IMR-90 (cell line): ENCODE measurements around the gene WRAP73. TPM values are rescaled to one million over a fixed set of nuclear protein-coding genes. Genes with fewer than 3 reads are reported as not detected.

Source experiments
- ATAC-seq: fragments of 200-7000 bp; cut with Tn5 transposase; 2 replicates; pipeline ENCODE4 v1.9.1; 2020; ENCODE audit warnings: low read depth, mild to moderate bottlenecking, moderate library complexity
- BruUV-seq: library from RNA; stranded (reverse); fragments of 400-500 nt; replicated peaks from 2 replicates; lab custom pipeline; 2021; lab: Mats Ljungman, UMichigan
- CTCF ChIA-PET: fragments of 300-600 bp; formaldehyde crosslinking; extraction: SDS; loops from one replicate; lab custom pipeline; 2021; ENCODE audit warnings: antibody characterized with exemption; lab: Yijun Ruan, JAX
- POLR2A ChIA-PET: fragments of 300-600 bp; sonication (Branson Sonifier 250); formaldehyde crosslinking; loops from one replicate; lab custom pipeline; 2022; ENCODE audit warnings: antibody characterized with exemption; ENCODE audit not compliant: unreplicated experiment; lab: Charles Lee
- DNase-seq: peaks from one replicate; pipeline ENCODE4 v3.0.0; 2013
- H2AFZ ChIP-seq: replicated peaks from 2 replicates; pipeline ENCODE3; 2013; ENCODE audit warnings: low read length, mild to moderate bottlenecking; ENCODE audit not compliant: poor library complexity
- H2AK5ac ChIP-seq: 2 replicates; pipeline ENCODE4 v1.6.1; 2013; ENCODE audit warnings: low read depth, low read length, inconsistent platforms
- H2AK9ac ChIP-seq: replicated peaks from 2 replicates; pipeline ENCODE3; 2013; ENCODE audit warnings: mild to moderate bottlenecking, low read depth, low read length, moderate library complexity; ENCODE audit not compliant: poor library complexity
- H2BK120ac ChIP-seq: 2 replicates; pipeline ENCODE4 v1.6.1; 2013; ENCODE audit warnings: low read depth, low read length, inconsistent platforms
- H2BK15ac ChIP-seq: 3 replicates; pipeline ENCODE4 v1.6.1; 2013; ENCODE audit warnings: low read depth, low read length, inconsistent platforms
- H2BK20ac ChIP-seq: 2 replicates; pipeline ENCODE4 v1.6.1; 2013; ENCODE audit warnings: low read depth, mild to moderate bottlenecking, inconsistent platforms, low read length, moderate library complexity
- H2BK5ac ChIP-seq: 2 replicates; pipeline ENCODE4 v1.6.1; 2013; ENCODE audit warnings: mild to moderate bottlenecking, low read depth, low read length, inconsistent platforms; ENCODE audit not compliant: poor library complexity, severe bottlenecking
- H3K14ac ChIP-seq: replicated peaks from 2 replicates; pipeline ENCODE4 v1.6.1; 2013; ENCODE audit warnings: low read depth, low read length, inconsistent platforms
- H3K18ac ChIP-seq: 2 replicates; pipeline ENCODE4 v1.6.1; 2013; ENCODE audit warnings: low read depth, low read length, control low read depth
- H3K23ac ChIP-seq: 2 replicates; pipeline ENCODE4 v1.6.1; 2013; ENCODE audit warnings: low read depth, low read length, inconsistent platforms
- H3K27ac ChIP-seq: 2 replicates; pipeline ENCODE4 v1.5.1; 2013; ENCODE audit warnings: mild to moderate bottlenecking, control low read depth, low read length; ENCODE audit not compliant: insufficient read depth
- H3K27me3 ChIP-seq: 2 replicates; pipeline ENCODE4 v1.6.1; 2013; ENCODE audit warnings: low read length; ENCODE audit not compliant: control insufficient read depth, insufficient read depth
- H3K36me3 ChIP-seq: 2 replicates; pipeline ENCODE4 v1.6.1; 2013; ENCODE audit warnings: low read length, mixed read lengths; ENCODE audit not compliant: control insufficient read depth, insufficient read depth
- H3K4ac ChIP-seq: 2 replicates; pipeline ENCODE4 v1.6.1; 2013; ENCODE audit warnings: low read depth, low read length, inconsistent platforms
- H3K4me1 ChIP-seq: 2 replicates; pipeline ENCODE4 v1.6.1; 2013; ENCODE audit warnings: low read length, mixed read lengths; ENCODE audit not compliant: control insufficient read depth, insufficient read depth
- H3K4me2 ChIP-seq: 2 replicates; pipeline ENCODE4 v1.6.1; 2013; ENCODE audit warnings: low read depth, mild to moderate bottlenecking, control low read depth, low read length, moderate library complexity
- H3K4me3 ChIP-seq: 2 replicates; pipeline ENCODE4 v1.5.1; 2013; ENCODE audit warnings: low read depth, mild to moderate bottlenecking, control low read depth, low read length, moderate library complexity; ENCODE audit not compliant: insufficient read depth
- H3K56ac ChIP-seq: 2 replicates; pipeline ENCODE4 v1.6.1; 2013; ENCODE audit warnings: low read length, inconsistent platforms; ENCODE audit not compliant: insufficient read depth; ENCODE audit errors: extremely low read depth
- H3K79me1 ChIP-seq, 2 experiments: 2 replicates each; pipeline ENCODE4 v1.6.1; 2013; ENCODE audit warnings: low read length in 2 of 2, inconsistent platforms in 1 of 2, low read depth in 1 of 2
- H3K9ac ChIP-seq: 2 replicates; pipeline ENCODE4 v1.6.1; 2013; ENCODE audit warnings: low read depth, low read length, control low read depth
- H3K9me1 ChIP-seq: 2 replicates; pipeline ENCODE4 v1.6.1; 2013; ENCODE audit warnings: low read length, inconsistent platforms; ENCODE audit not compliant: insufficient read depth
- H3K9me3 ChIP-seq: 2 replicates; pipeline ENCODE4 v1.6.1; 2013; ENCODE audit warnings: low read length; ENCODE audit not compliant: control insufficient read depth, insufficient read depth
- H4K20me1 ChIP-seq: 2 replicates; pipeline ENCODE4 v1.6.1; 2013; ENCODE audit warnings: low read length, inconsistent platforms; ENCODE audit not compliant: insufficient read depth
- H4K5ac ChIP-seq: 2 replicates; pipeline ENCODE4 v1.6.1; 2013; ENCODE audit warnings: mild to moderate bottlenecking, low read depth, low read length, control low read depth
- H4K8ac ChIP-seq, 2 experiments: 2 replicates each; pipeline ENCODE4 v1.6.1; 2013; ENCODE audit warnings: low read depth in 2 of 2, low read length in 2 of 2, control low read depth in 1 of 2, inconsistent platforms in 1 of 2
- H4K91ac ChIP-seq: 2 replicates; pipeline ENCODE4 v1.6.1; 2013; ENCODE audit warnings: low read depth, low read length, inconsistent platforms; ENCODE audit not compliant: insufficient read depth
- BHLHE40 ChIP-seq: fragments of 150-350 bp; IDR thresholded peaks from 2 replicates; pipeline ENCODE4 v1.6.1; 2016; ENCODE audit warnings: mild to moderate bottlenecking, low read depth, low read length
- CEBPB ChIP-seq: IDR thresholded peaks from 2 replicates; pipeline ENCODE4 v1.6.1; 2012; ENCODE audit warnings: low read depth, low read length, improper control_type of control experiment
- CHD1 ChIP-seq: IDR thresholded peaks from 2 replicates; pipeline ENCODE4 v1.6.1; 2012; ENCODE audit warnings: low read depth, low read length, improper control_type of control experiment
- FOS ChIP-seq: fragments of 150-350 bp; IDR thresholded peaks from 2 replicates; pipeline ENCODE4 v1.6.1; 2016; ENCODE audit warnings: low read depth, low read length
- MAFK ChIP-seq: IDR thresholded peaks from 2 replicates; pipeline ENCODE4 v1.6.1; 2012; ENCODE audit warnings: low read depth, low read length, improper control_type of control experiment
- MAZ ChIP-seq: IDR thresholded peaks from 2 replicates; pipeline ENCODE4 v1.6.1; 2012; ENCODE audit warnings: low read depth, mild to moderate bottlenecking, low read length, improper control_type of control experiment, moderate library complexity, borderline replicate concordance
- MXI1 ChIP-seq: IDR thresholded peaks from 2 replicates; pipeline ENCODE4 v1.6.1; 2012; ENCODE audit warnings: low read depth, mild to moderate bottlenecking, low read length, moderate library complexity, borderline replicate concordance
- NFE2L2 ChIP-seq: fragments of 150-350 bp; IDR thresholded peaks from 2 replicates; pipeline ENCODE4 v1.6.1; 2016; ENCODE audit warnings: low read depth, mild to moderate bottlenecking, low read length
- POLR2A ChIP-seq: IDR thresholded peaks from 2 replicates; pipeline ENCODE4 v1.6.1; 2012; ENCODE audit warnings: mild to moderate bottlenecking, low read depth, low read length
- RAD21 ChIP-seq: IDR thresholded peaks from 2 replicates; pipeline ENCODE4 v1.6.1; 2012; ENCODE audit warnings: low read length, improper control_type of control experiment
- RCOR1 ChIP-seq: IDR thresholded peaks from 2 replicates; pipeline ENCODE4 v1.6.1; 2012; ENCODE audit warnings: mild to moderate bottlenecking, low read length, improper control_type of control experiment; ENCODE audit not compliant: insufficient replicate concordance
- RFX5 ChIP-seq: IDR thresholded peaks from 2 replicates; pipeline ENCODE4 v1.8.0; 2012; ENCODE audit warnings: low read depth, mild to moderate bottlenecking, low read length, moderate library complexity
- SMC3 ChIP-seq: fragments of 150-350 bp; IDR thresholded peaks from 2 replicates; pipeline ENCODE4 v1.6.1; 2016; ENCODE audit warnings: low read depth, mild to moderate bottlenecking, antibody characterized with exemption, low read length, moderate library complexity
- WGBS, 2 experiments: methylation state at CpG; one replicate each; pipeline versions ENCODE4 v1.1.5 to v1.1.7; 2013; ENCODE audit warnings: missing lambda C conversion rate in 2 of 2; ENCODE audit not compliant: insufficient read length in 1 of 2; ENCODE audit errors: extremely low coverage in 2 of 2; 5-methylcytosine and 5-hydroxymethylcytosine counted together
- dilution Hi-C: fragments of 300-500 bp; cut with HindIII; formaldehyde crosslinking; loops from one replicate; pipeline ENCODE4 v1.14.3; 2018; ENCODE audit warnings: low sequenced_read_pairs; ENCODE audit not compliant: unreplicated experiment
- in situ Hi-C: fragments of 300-500 bp; cut with MboI; formaldehyde crosslinking; loops from 3 replicates; pipeline ENCODE4 v1.14.3; 2019; ENCODE audit warnings: low sequenced_read_pairs, inconsistent platforms, mixed read lengths
- intact Hi-C: fragments of 100-400 bp; cut with micrococcal nuclease; formaldehyde crosslinking; loops from 2 replicates; pipeline ENCODE4 v1.10.0; 2022
- polyA plus RNA-seq, 3 experiments: library from polyadenylated mRNA; depleted of rRNA; stranded (reverse); fragments of >200 nt; gene quantifications; 2 replicates each; pipeline ENCODE4 v1.2.3, GENCODE V29; 2012; ENCODE audit warnings: low replicate concordance in 1 of 3
- total RNA-seq: library from RNA; depleted of rRNA; stranded (reverse); fragments of >200 nt; gene quantifications from 2 replicates; pipeline ENCODE4 v1.2.3, GENCODE V29; 2012
- TF ChIP-seq, protein P1 (sequence below): fragments of 150-350 bp; IDR thresholded peaks from 2 replicates; pipeline ENCODE4 v1.6.1; 2017; ENCODE audit warnings: mild to moderate bottlenecking, antibody characterized with exemption, low read length, low read depth
- TF ChIP-seq, protein P2 (sequence below): fragments of 150-350 bp; IDR thresholded peaks from 2 replicates; pipeline ENCODE4 v1.6.1; 2016; ENCODE audit warnings: low read depth, mild to moderate bottlenecking, low read length, moderate library complexity, borderline replicate concordance
- TF ChIP-seq, protein P3 (sequence below): conservative IDR thresholded peaks from 2 replicates; pipeline ENCODE4 v1.5.1; 2012; ENCODE audit warnings: mild to moderate bottlenecking, low read depth, low read length, improper control_type of control experiment

WRAP73 gene
- total and polyA plus RNA-seq, 2 of the 4 experiments (the other 2 are of a cell fraction), result 10.8 to 23.6 TPM

DNA sequence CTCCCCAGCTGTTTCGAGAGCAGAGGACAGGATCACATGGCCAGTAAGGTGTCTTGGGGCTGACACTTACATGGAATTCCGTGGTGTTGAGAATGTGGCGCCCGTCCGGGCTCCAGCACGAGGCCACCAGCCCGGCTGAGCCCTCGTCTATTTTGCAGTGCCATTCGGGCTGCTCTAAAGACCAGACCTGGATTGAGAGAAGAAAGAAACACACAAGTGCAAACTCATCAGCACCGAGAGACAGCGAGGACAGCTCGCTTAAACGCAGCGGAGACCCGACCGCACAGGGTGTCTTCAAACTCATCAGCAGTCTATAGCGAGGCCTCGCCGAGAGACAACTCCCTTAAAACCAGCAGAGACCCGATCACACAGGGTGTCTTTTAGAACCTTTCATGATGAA, 3.3 kb downstream of the WRAP73 start:
- H2AK5ac ChIP-seq, result no peak overlapping the region
- peaks cover 4 to 10% of the 10 kb centered on the region in 2 experiments for H3K79me1 ChIP-seq
- H3K14ac ChIP-seq, result no peak overlapping the region
- H2AK9ac ChIP-seq, result no peak overlapping the region
- WGBS, 2 experiments, result 80% methylated on average over 1 of the region's 20 CpGs; no CpG with 5 or more reads in 1 of the 2 experiments
- POLR2A ChIA-PET, result no interaction called here
- no peak overlapping the region for H4K91ac ChIP-seq
- H2BK120ac ChIP-seq, result no peak overlapping the region
- no peak for DNase-seq
- in situ Hi-C loops (no loop called here), intact Hi-C loops (no loop called here), dilution Hi-C loops (no loop called here)
- H2AFZ ChIP-seq, result no peak overlapping the region
- no peak overlapping the region for H3K4me3 ChIP-seq
- peaks cover 20% of the 10 kb centered on the region for H3K36me3 ChIP-seq
- no peaks in the 10 kb centered on the region for H4K20me1 ChIP-seq
- no peak overlapping the region for H2BK5ac ChIP-seq
- H3K56ac ChIP-seq, result no peak overlapping the region
- TF ChIP-seq CHD1 (no peak), POLR2A (no peak), SMC3 (no peak), RFX5 (no peak), RAD21 (no peak), MXI1 (no peak), BHLHE40 (no peak), NFE2L2 (no peak), CEBPB (no peak), MAZ (no peak), RCOR1 (no peak), MAFK (no peak), FOS (no peak)
- TF ChIP-seq, protein P1, sequence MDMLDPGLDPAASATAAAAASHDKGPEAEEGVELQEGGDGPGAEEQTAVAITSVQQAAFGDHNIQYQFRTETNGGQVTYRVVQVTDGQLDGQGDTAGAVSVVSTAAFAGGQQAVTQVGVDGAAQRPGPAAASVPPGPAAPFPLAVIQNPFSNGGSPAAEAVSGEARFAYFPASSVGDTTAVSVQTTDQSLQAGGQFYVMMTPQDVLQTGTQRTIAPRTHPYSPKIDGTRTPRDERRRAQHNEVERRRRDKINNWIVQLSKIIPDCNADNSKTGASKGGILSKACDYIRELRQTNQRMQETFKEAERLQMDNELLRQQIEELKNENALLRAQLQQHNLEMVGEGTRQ, result no peak
- TF ChIP-seq, protein P2, sequence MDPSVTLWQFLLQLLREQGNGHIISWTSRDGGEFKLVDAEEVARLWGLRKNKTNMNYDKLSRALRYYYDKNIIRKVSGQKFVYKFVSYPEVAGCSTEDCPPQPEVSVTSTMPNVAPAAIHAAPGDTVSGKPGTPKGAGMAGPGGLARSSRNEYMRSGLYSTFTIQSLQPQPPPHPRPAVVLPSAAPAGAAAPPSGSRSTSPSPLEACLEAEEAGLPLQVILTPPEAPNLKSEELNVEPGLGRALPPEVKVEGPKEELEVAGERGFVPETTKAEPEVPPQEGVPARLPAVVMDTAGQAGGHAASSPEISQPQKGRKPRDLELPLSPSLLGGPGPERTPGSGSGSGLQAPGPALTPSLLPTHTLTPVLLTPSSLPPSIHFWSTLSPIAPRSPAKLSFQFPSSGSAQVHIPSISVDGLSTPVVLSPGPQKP, result no peak
- TF ChIP-seq, protein P3, sequence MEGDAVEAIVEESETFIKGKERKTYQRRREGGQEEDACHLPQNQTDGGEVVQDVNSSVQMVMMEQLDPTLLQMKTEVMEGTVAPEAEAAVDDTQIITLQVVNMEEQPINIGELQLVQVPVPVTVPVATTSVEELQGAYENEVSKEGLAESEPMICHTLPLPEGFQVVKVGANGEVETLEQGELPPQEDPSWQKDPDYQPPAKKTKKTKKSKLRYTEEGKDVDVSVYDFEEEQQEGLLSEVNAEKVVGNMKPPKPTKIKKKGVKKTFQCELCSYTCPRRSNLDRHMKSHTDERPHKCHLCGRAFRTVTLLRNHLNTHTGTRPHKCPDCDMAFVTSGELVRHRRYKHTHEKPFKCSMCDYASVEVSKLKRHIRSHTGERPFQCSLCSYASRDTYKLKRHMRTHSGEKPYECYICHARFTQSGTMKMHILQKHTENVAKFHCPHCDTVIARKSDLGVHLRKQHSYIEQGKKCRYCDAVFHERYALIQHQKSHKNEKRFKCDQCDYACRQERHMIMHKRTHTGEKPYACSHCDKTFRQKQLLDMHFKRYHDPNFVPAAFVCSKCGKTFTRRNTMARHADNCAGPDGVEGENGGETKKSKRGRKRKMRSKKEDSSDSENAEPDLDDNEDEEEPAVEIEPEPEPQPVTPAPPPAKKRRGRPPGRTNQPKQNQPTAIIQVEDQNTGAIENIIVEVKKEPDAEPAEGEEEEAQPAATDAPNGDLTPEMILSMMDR, result no peak
- H4K8ac ChIP-seq, result no peak overlapping the region
- no peak overlapping the region for H3K23ac ChIP-seq
- H3K9me1 ChIP-seq, result 0 out of 2 replicates have a peak, but pooled peaks cover 3% of the 10 kb centered on the region
- no peaks in the 10 kb centered on the region; the same call in 1 of the 2 replicates for H3K4me1 ChIP-seq
- H3K4ac ChIP-seq, result no peak overlapping the region
- peaks cover 13% of the 10 kb centered on the region for H3K27me3 ChIP-seq
- CTCF ChIA-PET, result no interaction called here
- ATAC-seq, result no peak
- H4K5ac ChIP-seq, result no peak overlapping the region
- no peak overlapping the region for H3K4me2 ChIP-seq
- no TSS peak for BruUV-seq
- H3K9ac ChIP-seq, result no peak overlapping the region
- no peak overlapping the region for H3K18ac ChIP-seq
- no peak overlapping the region for H3K27ac ChIP-seq
- no peak overlapping the region for H2BK15ac ChIP-seq
- no peaks in the 10 kb centered on the region for H3K9me3 ChIP-seq
- H2BK20ac ChIP-seq, result no peak overlapping the region
